Sigmoid colon (tissue), 7 donors: ENCODE results near the gene CCDC148. TPM values are rescaled to one million over a fixed set of nuclear protein-coding genes. Genes with fewer than 3 reads are reported as not detected.
A peak's percentile ranks its signal among the peaks of the same experiment; 100 is the strongest.
"Not testable (repeated sequence)": the region's sequence is repeated elsewhere in the genome, so short reads cannot be mapped to it uniquely, and the experiment has no call there.

Experiments used
- DNase-seq: peaks from one replicate; pipeline ENCODE4 v3.0.0-alpha.2; 2019
- H3K27ac ChIP-seq, 4 donors: fragments of 200-600 bp; sonication (generic); one replicate each; pipeline ENCODE4 v1.5.1; 2016 to 2019; ENCODE audit warnings: mild to moderate bottlenecking in 1 of 4
- H3K27me3 ChIP-seq, 3 donors: fragments of 200-600 bp; sonication (generic); one replicate each; pipeline ENCODE4 v1.5.1; 2019; ENCODE audit warnings: mild to moderate bottlenecking in 1 of 3
- H3K36me3 ChIP-seq, 4 donors: fragments of 200-600 bp; sonication (generic); one replicate each; pipeline ENCODE4 v1.5.1; 2016 to 2019
- H3K4me1 ChIP-seq, 4 donors: fragments of 200-600 bp; sonication (generic); one replicate each; pipeline ENCODE4 v1.5.1; 2017 to 2019
- H3K4me3 ChIP-seq, 4 donors: fragments of 200-600 bp; sonication (generic); one replicate each; pipeline ENCODE4 v1.5.1; 2017 to 2019; ENCODE audit warnings: mild to moderate bottlenecking in 2 of 4, moderate library complexity in 1 of 4
- H3K9me3 ChIP-seq, 4 donors: fragments of 200-600 bp in 3 of 4; sonication (generic) in 3 of 4; one replicate each; pipeline versions ENCODE4 v1.5.1 to v1.6.1; 2013 to 2019
- EP300 ChIP-seq, 4 donors: sonication (generic); formaldehyde crosslinking; IDR thresholded peaks; one replicate each; pipeline ENCODE4 v1.6.1; 2017; ENCODE audit warnings: antibody characterized with exemption in 4 of 4
- POLR2A ChIP-seq, 2 donors: fragments of 450-650 bp; IDR thresholded peaks; one replicate each; pipeline ENCODE4 v1.6.1; 2016; ENCODE audit warnings: antibody characterized with exemption in 2 of 2, mild to moderate bottlenecking in 2 of 2, moderate library complexity in 2 of 2
- POLR2AphosphoS5 ChIP-seq, 4 donors: sonication (generic); formaldehyde crosslinking; IDR thresholded peaks; one replicate each; pipeline ENCODE4 v1.6.1; 2017; ENCODE audit warnings: antibody characterized with exemption in 4 of 4
- WGBS, 2 donors: extraction: QIAGEN DNeasy Blood & Tissue Kit; methylation state at CpG; one replicate each; pipeline ENCODE4 v1.1.7; 2013; 5-methylcytosine and 5-hydroxymethylcytosine counted together
- intact Hi-C: fragments of 100-400 bp; cut with DNase I; formaldehyde crosslinking; loops from one replicate; pipeline ENCODE4 v1.15.1; 2023
- polyA plus RNA-seq, 3 donors: library from polyadenylated mRNA; stranded (reverse); fragments of 200-250 nt; gene quantifications; one replicate each; pipeline ENCODE4 v1.2.3, GENCODE V29; 2013
- total RNA-seq, 4 donors: library from RNA; depleted of rRNA; stranded (reverse); fragments of >200 nt; gene quantifications; one replicate each; pipeline ENCODE4 v1.1.0, GENCODE V29; 2016
- TF ChIP-seq, protein P1 (sequence below), 4 experiments: fragments of 450-650 bp in 3 of 4; fragments of 200-600 bp in 1 of 4; IDR thresholded peaks; one replicate each; pipeline ENCODE4 v1.5.1; 2016 to 2019; ENCODE audit warnings: antibody characterized with exemption in 4 of 4, mild to moderate bottlenecking in 3 of 4, moderate library complexity in 2 of 4
- donor health status: healthy with polysubstance abuse.
- donor health status: Bipolar disorder and iron deficiency.
- donor health status: healthy.

Gene CCDC148
- total and polyA plus RNA-seq, 7 donors, result 0.23 to 0.83 (median 0.36) TPM; not detected in 4

DNA sequence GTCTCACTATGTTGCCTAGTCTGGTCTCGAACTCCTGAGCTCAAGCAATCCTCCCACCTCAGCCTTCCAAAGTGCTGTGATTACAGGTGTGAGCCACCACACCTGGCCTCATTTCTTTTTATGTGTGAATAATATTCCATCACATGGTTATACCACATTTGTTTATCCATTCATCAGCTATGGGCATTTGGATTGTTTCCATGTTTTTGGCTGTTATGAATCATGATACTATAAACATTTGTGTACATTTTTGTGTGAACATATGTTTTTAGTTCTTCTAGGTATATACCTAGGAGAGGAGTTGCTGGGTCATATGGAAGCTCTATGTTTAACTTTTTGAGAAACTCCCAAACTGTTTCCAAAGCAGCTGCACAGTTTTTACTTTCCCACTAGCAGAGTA, 24.6 kb upstream of the CCDC148 start:
- TF ChIP-seq POLR2A (IDR thresholded peaks at IDR 0.05) (no peak), POLR2AphosphoS5 (IDR thresholded peaks at IDR 0.05) (no peak), EP300 (IDR thresholded peaks at IDR 0.05) (no peak)
- TF ChIP-seq, protein P1, sequence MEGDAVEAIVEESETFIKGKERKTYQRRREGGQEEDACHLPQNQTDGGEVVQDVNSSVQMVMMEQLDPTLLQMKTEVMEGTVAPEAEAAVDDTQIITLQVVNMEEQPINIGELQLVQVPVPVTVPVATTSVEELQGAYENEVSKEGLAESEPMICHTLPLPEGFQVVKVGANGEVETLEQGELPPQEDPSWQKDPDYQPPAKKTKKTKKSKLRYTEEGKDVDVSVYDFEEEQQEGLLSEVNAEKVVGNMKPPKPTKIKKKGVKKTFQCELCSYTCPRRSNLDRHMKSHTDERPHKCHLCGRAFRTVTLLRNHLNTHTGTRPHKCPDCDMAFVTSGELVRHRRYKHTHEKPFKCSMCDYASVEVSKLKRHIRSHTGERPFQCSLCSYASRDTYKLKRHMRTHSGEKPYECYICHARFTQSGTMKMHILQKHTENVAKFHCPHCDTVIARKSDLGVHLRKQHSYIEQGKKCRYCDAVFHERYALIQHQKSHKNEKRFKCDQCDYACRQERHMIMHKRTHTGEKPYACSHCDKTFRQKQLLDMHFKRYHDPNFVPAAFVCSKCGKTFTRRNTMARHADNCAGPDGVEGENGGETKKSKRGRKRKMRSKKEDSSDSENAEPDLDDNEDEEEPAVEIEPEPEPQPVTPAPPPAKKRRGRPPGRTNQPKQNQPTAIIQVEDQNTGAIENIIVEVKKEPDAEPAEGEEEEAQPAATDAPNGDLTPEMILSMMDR (IDR thresholded peaks at IDR 0.05), result no peak
- no peaks in the 10 kb centered on the region for H3K36me3 ChIP-seq
- WGBS, 2 donors, result 94 to 98% methylated on average over 1 of the region's 1 CpG
- no peak overlapping the region for H3K27ac ChIP-seq
- no peaks in the 10 kb centered on the region for H3K27me3 ChIP-seq
- no peak for DNase-seq
- H3K9me3 ChIP-seq, result no peaks in the 10 kb centered on the region
- H3K4me1 ChIP-seq, result peaks cover 0 to 7% (median 2%) of the 10 kb centered on the region in 4 donors
- intact Hi-C loops, result no loop called here
- H3K4me3 ChIP-seq, result no peak overlapping the region

DNA sequence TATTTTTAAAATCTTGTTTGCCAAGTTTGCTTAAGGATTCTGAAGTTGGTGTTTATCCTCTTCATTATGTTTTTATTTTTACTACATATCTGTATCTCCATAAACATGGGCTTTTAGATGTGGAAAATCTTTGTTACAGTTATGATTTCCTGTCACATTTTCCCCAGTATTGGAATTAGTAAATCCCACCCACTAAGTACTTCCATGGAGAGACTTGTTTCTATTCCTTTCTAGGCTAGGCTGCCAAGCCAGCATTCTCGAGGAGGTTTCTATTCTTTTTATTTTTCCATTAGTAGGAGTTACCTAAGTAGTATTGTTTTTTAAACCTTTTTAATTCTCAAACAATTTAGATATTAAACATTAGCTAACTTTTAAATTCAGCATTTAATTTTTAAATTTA, 22.3 kb upstream of the CCDC148 start:
- intact Hi-C loops, result no loop called here
- Histone ChIP-seq H3K4me1 (peaks cover 0 to 6% (median 0%) of the 10 kb centered on the region in 4 donors), H3K27ac (peak overlapping the region in 1 of 4 donors; percentile 34), H3K36me3 (no peaks in the 10 kb centered on the region), H3K4me3 (no peak overlapping the region), H3K27me3 (no peaks in the 10 kb centered on the region), H3K9me3 (no peaks in the 10 kb centered on the region)
- 77 to 85% methylated on average over 1 of the region's 1 CpG for WGBS, 2 donors
- DNase-seq, result no peak
- TF ChIP-seq POLR2A (IDR thresholded peaks at IDR 0.05) (no peak), EP300 (IDR thresholded peaks at IDR 0.05) (no peak), POLR2AphosphoS5 (IDR thresholded peaks at IDR 0.05) (no peak)
- TF ChIP-seq, protein P1 (IDR thresholded peaks at IDR 0.05), result no peak

DNA sequence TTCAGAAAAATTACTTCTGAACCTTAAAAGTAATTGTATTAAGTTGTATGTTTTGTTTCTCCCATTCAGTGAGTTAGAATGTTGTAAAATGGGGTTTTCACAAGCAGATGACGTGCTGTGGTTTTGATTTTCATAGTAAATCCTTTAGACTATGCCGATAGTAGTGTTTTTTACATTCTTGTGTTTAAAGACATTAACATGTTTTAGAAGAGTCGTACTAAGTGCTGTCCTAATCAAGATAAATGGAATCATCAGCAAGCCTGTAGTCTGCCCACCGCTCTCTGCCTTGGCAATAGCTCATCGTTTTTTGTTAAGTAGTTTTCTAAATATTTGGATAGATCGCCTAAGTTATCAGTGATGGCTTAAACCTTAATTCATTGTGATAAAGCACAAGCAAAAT, 21.7 kb upstream of the CCDC148 start:
- no peak overlapping the region for H3K4me3 ChIP-seq
- TF ChIP-seq EP300 (IDR thresholded peaks at IDR 0.05), result no peak
- peak overlapping the region in 1 of 4 donors; percentile 34 for H3K27ac ChIP-seq
- H3K27me3 ChIP-seq, result no peaks in the 10 kb centered on the region
- DNase-seq, result no peak
- intact Hi-C loops, result no loop called here
- H3K4me1 ChIP-seq, result peaks cover 0 to 6% (median 0%) of the 10 kb centered on the region in 4 donors
- WGBS, 2 donors, result 74 to 85% methylated on average over 6 of the region's 6 CpGs
- H3K9me3 ChIP-seq, result no peaks in the 10 kb centered on the region
- H3K36me3 ChIP-seq, result no peaks in the 10 kb centered on the region

DNA sequence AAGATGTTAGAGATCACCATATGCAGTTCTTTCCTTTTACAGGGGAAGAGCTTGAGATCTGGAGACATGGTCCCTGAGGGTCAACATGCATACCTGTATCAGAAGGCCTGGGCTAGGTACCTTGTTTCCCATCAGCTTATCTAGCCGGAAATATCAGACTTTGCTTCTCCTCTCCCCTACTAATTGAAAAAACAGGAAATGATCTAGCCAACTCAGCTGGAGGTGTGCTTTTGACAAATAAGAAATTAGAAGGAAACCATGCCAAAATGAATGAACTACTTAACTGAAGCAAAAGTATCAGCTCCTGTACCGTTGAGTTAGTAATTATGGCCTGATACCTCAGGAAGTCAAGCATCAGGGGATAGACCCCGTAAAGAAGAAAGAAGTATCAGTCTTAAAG, 20.6 kb upstream of the CCDC148 start:
- intact Hi-C loops, result no loop called here
- 59 to 74% methylated on average over 3 of the region's 3 CpGs for WGBS, 2 donors
- TF ChIP-seq POLR2A (IDR thresholded peaks at IDR 0.05) (no peak), POLR2AphosphoS5 (IDR thresholded peaks at IDR 0.05) (no peak), EP300 (IDR thresholded peaks at IDR 0.05) (no peak)
- TF ChIP-seq, protein P1 (IDR thresholded peaks at IDR 0.05), result no peak
- Histone ChIP-seq H3K9me3 (no peaks in the 10 kb centered on the region), H3K4me3 (no peak overlapping the region), H3K36me3 (no peaks in the 10 kb centered on the region), H3K27me3 (no peaks in the 10 kb centered on the region), H3K27ac (peak overlapping the region in 1 of 4 donors; percentile 34), H3K4me1 (peaks cover 0 to 6% (median 0%) of the 10 kb centered on the region in 4 donors)
- no peak for DNase-seq

DNA sequence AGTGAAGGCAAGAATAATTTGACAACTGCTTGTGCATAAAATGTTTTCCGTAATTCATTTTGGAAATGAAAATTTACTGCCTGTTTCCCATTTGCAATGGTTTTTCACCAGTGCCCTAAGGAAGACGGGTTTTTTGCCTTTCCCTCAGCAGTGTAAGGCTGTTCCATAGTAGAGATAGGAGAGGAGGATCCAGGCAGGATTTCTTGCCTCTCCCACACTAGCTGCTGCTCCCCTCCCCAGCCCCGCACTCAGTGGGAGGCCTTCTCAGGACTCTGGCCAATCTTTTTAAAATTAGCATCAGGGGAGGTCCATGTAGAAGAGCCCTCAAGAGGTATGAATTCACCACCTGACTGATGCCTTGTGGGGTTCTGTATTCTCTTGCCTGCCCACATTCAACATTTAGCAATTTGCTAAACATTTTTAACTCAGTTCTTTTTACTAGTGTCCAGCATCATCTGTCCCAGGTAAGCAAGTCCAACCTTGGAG, 18.0 kb upstream of the CCDC148 start:
- DNase-seq, H3K4me3 ChIP-seq, intact Hi-C loops, H3K4me1 ChIP-seq, H3K27me3 ChIP-seq, H3K27ac ChIP-seq, H3K36me3 ChIP-seq, H3K9me3 ChIP-seq: not testable (repeated sequence)
- 98 to 99% methylated on average over 3 of the region's 3 CpGs for WGBS, 2 donors

DNA sequence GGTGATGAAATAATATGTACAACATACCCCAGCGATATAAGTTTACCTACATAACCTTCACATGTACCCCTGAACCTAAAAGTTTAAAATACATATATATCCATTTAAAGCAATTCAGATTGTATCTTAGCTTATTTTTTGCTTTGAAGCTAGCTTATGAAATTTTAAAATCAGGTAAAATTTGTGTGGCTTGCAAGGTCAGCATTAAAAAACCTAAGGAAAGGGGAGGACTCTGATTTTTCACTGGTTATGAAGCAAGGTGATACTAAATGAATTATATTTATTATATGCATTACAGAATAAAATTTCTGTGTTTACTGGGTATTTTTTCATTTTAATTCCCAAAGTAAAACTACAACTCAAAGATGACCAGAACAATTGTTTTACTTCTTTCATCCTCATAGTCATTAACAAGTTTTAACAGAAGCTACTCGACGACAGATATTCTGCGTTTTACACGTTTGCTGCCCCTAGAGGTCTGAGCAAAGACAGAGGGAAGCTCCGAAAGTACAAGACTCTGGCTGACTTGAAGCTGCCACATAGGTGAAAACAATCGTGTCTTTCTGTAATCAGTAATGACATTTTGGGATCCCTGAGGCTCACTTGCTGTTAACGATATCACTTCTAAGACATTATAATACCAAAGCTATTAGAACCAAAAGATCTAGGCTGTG, 17.3 kb upstream of the CCDC148 start:
- H3K27ac ChIP-seq, result no peak overlapping the region
- peaks cover 0 to 6% (median 0%) of the 10 kb centered on the region in 4 donors for H3K4me1 ChIP-seq
- H3K9me3 ChIP-seq, result no peaks in the 10 kb centered on the region
- no peak for DNase-seq
- H3K27me3 ChIP-seq, result no peaks in the 10 kb centered on the region
- TF ChIP-seq, protein P1 (IDR thresholded peaks at IDR 0.05), result no peak
- TF ChIP-seq POLR2AphosphoS5 (IDR thresholded peaks at IDR 0.05) (no peak), EP300 (IDR thresholded peaks at IDR 0.05) (no peak), POLR2A (IDR thresholded peaks at IDR 0.05) (no peak)
- H3K4me3 ChIP-seq, result no peak overlapping the region
- no peaks in the 10 kb centered on the region for H3K36me3 ChIP-seq
- WGBS, 2 donors, result 94 to 98% methylated on average over 8 of the region's 8 CpGs
- intact Hi-C loops, result no loop called here

DNA sequence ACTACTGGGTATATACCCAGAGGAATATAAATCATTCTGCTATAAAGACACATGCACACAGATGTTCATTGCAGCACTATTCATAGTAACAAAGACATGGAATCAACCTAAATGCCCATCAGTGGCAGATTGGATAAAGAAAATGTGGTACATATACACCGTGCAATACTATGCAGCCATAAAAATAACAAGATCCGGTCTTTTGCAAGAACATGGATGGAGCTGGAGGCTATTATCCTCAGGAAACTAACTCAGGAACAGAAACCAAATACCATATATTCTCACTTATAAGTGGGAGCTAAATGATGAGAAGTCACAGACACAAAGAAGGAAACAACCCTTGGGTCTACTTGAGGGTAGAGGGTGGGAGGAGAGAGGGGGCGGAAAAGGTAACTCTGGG, 16.7 kb upstream of the CCDC148 start:
- H3K4me1 ChIP-seq, intact Hi-C loops, H3K4me3 ChIP-seq, H3K27me3 ChIP-seq, DNase-seq, H3K36me3 ChIP-seq, H3K27ac ChIP-seq, H3K9me3 ChIP-seq: not testable (repeated sequence)
- 96 to 98% methylated on average over 3 of the region's 3 CpGs for WGBS, 2 donors

DNA sequence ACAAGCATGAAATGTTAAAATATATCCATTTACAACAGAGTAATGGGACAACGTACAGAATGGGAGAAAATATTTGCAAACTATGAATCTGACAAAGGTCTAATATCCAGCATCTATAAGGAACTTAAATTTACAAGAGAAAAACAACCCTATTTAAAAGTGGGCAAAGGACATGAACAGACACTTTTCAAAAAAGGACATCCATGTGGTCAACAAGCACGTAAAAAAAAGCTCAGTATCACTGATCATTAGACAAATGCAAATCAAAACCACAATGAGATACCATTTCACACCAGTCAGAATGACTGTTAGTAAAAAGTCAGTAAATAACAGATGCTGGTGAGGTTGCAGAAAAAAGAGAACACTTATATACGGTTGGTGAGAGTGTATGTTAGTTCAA, 16.3 kb upstream of the CCDC148 start:
- H3K36me3 ChIP-seq, H3K9me3 ChIP-seq, H3K27me3 ChIP-seq, H3K27ac ChIP-seq, H3K4me1 ChIP-seq, intact Hi-C loops, DNase-seq, H3K4me3 ChIP-seq: not testable (repeated sequence)
- WGBS, 2 donors, result 90 to 98% methylated on average over 3 of the region's 3 CpGs
